Right ventricle myocardium superior (tissue), 1 donor: ENCODE results near the gene LCMT1. TPM values are rescaled to one million over a fixed set of nuclear protein-coding genes. Genes with fewer than 3 reads are reported as not detected.
"Not testable (repeated sequence)": the region's sequence is repeated elsewhere in the genome, so short reads cannot be mapped to it uniquely, and the experiment has no call there.

Experiments used
- ATAC-seq: fragments of 200-7000 bp; cut with Tn5 transposase; one replicate; pipeline ENCODE4 v1.9.1; 2020; ENCODE audit warnings: mild to moderate bottlenecking; ENCODE audit not compliant: poor library complexity
- DNase-seq: peaks from one replicate; pipeline ENCODE4 v3.0.0-alpha.2; 2020
- intact Hi-C: fragments of 100-400 bp; cut with DNase I; formaldehyde crosslinking; loops from one replicate; pipeline ENCODE4 v1.11.2; 2022
- total RNA-seq: library from RNA; stranded (reverse); fragmentation: NEBNext Ultra II Directional; extraction: Animal tissue kit (Norgen Biotek cat#: 25700); gene quantifications from one replicate; pipeline ENCODE4 v1.2.1, GENCODE V29; 2021
- donor health status: DM: no; HTN: yes; CAD: no; lungs with severe emphysema.

Gene LCMT1
- total RNA-seq, 1 donor from 2014 or later: 32.1 TPM

DNA sequence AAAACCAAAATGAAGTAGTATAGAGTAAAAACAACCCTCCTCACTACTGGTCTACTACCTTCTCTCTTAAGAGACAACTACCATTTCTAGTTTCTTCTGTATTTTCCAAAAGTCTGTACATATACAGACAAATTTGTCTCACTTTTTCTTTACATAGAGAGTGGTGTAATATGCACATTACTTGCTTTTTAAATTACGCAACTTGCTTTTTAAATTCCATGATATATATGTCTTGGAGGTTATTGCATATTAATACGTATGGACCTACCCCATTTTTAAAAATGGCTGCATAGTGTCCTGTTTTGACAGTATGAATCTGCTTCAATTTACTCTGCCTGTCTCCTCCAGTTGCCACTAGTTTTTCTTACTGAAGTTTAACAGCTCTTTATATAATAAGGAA, 62.7 kb downstream of the LCMT1 start:
- intact Hi-C loops: no loop called here
- no peak for DNase-seq
- ATAC-seq: no peak

DNA sequence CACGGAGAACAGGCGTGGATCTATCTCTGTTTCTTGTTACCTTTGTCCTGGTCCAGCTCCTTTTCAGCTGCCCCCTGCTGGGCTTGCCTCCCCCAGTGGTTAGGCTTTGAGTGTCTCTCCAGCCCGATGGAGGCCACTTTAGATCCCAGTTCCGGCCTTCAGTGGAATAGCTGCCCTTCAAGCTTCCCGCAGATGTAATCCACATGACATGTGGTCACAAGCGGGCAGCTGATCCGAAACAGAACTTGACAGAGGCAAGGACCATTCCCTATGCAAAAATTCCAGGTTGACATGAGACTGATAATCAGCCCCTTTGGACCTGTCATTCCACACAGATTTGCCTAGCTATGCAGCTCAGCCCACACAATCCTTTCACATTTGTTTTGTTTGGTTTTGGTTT, 64.6 kb downstream of the LCMT1 start:
- no peak for ATAC-seq
- intact Hi-C loops: no loop called here

DNA sequence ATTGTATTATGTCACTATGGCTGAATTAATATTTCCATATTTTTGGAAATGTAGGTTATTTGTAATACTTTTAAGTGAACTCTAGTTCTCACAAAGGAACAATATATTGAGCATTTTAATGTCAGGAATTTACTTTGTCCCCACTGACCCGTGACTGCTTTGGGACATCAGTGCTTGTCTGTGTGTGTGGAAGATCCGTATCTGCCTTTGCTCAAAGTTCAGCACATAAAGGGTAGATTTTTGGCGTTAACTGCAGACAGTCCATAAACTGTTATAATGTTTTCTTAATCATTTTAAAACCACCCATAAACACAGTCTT, 65.9 kb downstream of the LCMT1 start:
- DNase-seq (no peak), ATAC-seq (no peak)
- intact Hi-C loops: no loop called here

More for the DNA sequence above, 64.6 kb downstream of the LCMT1 start:
- no peak for DNase-seq

DNA sequence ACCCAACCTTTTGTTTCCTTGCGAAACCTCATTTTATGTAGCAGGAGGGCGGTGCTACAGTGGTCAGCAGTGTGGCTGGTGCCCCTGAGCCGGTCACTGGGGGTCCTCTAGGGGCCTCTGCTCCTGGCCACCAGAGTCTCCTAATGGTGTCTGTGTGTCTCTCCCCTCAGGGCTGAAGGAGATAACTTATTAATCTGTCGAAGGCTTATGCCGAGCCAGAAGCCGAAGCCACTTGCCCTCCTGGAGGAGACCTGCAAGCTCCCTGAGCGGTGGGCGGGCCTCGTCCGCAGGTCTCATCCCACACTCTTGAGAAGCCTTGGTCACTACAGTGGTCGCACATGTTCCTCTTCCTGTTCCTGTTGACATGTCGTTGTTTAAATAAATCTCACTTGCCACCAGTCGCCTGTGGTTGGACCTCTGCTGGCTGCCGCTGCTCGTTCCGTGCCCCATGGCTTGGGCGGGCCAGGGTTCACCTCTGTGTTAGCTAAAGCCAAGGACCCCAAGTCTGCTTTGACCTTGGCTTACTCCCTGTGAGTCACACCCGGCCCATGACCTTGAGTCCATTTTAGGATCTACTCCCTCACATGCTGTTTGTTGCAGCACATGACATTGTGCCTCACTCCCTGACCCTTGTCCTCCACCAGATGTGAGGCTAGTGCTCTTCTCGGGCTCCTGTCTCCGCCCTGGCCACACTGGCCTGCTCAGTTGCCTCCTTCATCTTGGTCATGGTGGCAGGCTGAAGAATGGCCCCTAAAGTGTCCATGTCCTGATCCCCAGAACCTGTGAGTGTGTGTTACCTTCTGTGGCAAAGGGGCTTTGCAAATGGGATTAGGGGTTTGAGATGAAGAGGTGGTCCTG, 66.5 kb downstream of the LCMT1 start:
- no peak for DNase-seq
- ATAC-seq: no peak
- intact Hi-C loops: no loop called here

DNA sequence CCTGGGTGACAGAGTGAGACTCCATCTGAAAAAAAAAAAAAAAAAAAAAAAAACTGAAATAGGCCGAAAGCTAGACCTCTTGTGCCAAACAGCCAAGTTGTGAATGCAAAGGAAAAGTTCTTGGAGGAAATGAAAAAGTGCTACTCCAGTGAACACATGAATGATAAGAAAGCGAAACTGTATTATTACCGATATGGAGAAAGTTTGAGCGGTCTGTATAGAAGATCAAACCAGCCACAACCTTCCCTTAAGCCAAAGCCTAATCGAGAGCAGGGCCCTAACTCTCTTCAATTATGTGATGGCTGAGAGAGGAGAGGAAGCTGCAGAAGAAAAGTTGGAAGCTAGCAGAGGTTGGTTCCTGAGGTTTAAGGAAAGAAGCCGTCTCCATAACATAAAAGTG, 69.7 kb downstream of the LCMT1 start:
- intact Hi-C loops, DNase-seq, ATAC-seq: not testable (repeated sequence)

DNA sequence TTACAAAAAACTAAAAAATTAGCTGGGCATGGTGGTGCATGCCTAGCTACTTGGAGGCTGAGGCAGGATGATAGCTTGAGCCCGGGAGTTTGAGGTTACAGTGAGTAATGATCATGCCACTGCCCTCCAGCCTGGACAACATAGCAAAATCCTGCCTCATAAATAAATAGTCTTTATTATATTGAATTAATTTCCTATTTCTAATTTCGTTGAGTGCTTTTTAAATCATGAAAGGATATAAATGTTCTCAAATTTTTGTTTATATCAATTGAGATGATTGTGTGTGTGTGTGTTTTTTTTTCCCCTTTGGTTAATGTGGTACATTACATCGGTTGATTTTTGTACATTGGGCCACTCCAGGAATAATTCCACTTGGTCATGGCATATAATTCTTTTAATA, 73.2 kb downstream of the LCMT1 start:
- DNase-seq (no peak), ATAC-seq (no peak)
- intact Hi-C loops: no loop called here

DNA sequence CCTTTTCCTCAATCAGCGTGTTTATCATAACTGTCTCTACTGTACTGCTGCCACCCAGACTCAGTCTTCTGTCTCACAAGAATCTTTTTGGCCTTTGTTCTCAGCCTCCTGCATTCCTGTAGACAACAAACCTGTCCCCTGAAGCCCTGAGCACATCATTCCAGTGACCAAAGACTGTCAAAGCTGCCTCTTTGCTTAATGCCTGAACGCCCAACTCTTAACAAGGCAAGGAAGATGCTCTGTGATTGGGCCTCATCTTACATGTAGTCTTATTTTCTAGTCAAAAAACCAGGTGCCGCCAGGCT, 75.9 kb downstream of the LCMT1 start:
- intact Hi-C loops: no loop called here
- no peak for DNase-seq
- ATAC-seq: no peak

DNA sequence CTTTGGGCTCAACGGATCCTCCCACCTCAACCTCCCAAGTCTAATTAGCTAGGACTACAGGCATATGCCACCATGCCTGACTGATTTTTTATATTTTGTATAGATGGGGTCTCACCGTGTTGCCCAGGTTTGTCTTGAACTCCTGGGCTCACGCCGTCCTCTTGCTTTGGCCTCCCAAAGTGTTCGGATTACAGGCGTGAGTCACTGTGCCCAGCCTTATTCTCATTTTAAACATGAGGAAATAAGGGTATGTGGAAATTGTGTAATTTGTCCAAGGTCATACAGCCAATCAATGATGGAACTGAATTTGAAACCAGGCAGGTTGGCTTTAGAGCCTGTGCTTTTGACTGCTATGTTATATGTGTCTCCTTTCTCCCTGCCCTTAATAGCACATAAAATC, 77.8 kb downstream of the LCMT1 start:
- intact Hi-C loops: no loop called here
- DNase-seq: no peak
- no peak for ATAC-seq

DNA sequence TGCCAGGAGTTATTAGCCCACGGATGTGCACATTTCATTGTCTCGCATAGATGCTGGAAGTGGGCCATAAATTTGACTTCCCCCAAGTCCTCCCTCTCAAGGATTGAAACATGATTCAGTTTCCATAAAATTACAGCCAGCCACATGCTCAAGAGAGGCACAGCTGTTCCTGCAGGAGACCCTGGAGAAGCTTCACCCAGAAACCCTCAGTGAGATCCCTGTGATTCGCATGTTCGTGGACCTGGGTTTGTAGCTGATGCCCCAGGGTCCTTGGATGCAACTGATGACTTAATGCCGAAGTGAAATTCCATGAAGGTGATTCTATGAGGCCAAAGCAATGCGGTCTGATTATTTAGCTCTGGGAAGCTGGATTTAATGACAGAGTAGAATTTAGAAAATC, 80.6 kb downstream of the LCMT1 start:
- intact Hi-C loops: no loop called here
- ATAC-seq (no peak), DNase-seq (no peak)

DNA sequence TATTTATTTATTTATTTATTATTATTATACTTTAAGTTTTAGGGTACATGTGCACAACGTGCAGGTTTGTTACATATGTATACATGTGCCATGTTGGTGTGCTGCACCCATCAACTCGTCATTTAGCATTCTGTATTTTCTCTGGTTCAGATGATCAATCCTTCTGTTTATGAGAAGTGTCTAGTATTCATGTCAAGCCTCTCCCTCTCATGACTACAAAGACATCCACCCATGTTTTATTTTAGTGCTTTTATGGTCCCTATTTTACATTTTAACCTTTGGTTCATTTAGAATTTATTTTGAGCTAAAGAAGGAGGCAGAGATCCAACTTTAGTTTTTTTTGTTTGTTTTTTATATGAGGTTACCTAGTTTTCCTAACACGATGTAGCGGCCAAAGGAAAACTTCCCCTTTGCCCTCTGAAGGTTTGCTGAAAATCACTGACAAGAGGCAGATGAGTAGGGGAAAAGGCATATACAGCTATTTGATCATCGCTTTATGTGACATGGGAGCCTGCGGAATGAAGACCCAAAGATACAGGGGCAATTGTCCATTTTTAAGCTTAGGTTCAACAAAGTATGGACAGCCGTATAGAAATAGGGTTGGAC, 82.8 kb downstream of the LCMT1 start:
- ATAC-seq: no peak
- DNase-seq: no peak
- intact Hi-C loops: no loop called here

DNA sequence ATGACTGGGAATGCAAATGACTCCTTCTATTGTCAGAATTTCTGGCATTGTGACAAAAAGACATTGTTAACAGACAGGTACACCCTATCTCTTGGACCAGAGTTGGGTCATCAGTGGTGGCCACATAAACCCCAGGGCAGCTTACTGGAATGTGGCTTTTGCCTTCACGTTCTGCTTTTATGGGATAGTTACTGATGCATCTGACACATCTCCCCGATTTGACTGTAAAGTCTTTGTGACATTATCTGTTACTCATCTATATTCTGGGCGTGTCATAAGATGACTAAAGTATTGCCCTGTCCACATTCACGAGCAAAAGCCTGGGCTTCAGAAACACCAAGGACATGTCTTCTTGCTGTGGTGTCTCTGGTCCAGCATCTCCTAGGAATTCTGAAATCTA, 86.5 kb downstream of the LCMT1 start:
- intact Hi-C loops: no loop called here
- ATAC-seq: no peak
- no peak for DNase-seq

DNA sequence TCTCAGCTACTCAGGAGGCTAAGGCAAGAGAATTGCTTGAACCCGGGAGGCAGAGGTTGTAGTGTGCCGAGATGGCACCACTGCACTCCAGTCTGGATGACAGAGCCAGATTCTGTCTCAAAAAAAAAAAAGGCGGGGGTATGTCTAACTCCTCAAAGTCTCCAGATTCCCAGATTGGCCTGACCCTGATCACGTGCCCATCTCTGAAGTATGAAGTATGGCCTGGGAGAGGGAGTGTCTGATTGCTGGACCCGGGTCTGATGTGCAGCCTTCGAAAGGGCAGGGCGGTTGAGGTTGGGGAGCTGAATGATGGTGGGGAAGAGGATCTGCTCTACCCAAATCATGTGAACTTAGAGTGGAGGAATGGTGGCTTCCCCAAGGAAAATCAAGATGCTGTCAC, 87.9 kb downstream of the LCMT1 start:
- no peak for DNase-seq
- no peak for ATAC-seq
- intact Hi-C loops: no loop called here

DNA sequence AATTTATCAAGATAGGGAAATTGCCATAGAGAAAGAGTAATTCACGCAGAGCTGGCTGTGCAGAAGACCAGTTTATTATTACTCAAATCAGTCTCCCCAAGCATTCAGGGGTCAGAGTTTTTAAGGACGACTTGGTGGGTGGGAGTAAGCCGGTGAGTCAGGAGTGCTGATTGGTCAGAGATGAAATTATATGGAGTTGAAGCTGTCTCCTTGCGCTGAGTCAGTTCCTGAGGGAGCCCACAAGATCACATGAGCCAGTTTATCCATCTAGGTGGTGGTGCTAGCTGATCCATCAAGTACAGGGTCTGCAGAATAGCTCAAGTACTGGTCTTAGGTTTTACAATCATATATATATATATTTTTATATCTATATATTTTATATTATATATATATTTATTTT, 99.2 kb downstream of the LCMT1 start:
- DNase-seq (no peak), ATAC-seq (no peak)
- intact Hi-C loops: no loop called here

DNA sequence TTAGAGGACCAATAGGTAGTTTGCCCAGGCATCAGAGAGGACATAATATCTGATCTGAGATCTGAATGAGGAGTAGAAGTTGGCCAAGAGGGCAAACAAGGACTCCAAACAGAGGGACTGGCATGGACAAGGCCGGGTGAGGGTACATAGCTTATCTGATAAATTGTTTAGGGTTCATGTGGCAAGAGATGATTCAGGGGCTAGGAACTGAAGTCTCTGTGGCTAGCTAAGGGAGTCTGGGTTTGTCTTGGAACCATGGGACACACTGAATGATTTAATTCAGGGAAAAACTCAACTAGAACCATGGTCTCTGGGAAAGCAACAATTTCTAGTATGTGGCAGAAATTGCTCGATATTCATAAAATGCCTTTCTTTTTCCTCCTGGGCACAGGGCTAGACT, 101.1 kb downstream of the LCMT1 start:
- DNase-seq (no peak), ATAC-seq (no peak)
- intact Hi-C loops: no loop called here

DNA sequence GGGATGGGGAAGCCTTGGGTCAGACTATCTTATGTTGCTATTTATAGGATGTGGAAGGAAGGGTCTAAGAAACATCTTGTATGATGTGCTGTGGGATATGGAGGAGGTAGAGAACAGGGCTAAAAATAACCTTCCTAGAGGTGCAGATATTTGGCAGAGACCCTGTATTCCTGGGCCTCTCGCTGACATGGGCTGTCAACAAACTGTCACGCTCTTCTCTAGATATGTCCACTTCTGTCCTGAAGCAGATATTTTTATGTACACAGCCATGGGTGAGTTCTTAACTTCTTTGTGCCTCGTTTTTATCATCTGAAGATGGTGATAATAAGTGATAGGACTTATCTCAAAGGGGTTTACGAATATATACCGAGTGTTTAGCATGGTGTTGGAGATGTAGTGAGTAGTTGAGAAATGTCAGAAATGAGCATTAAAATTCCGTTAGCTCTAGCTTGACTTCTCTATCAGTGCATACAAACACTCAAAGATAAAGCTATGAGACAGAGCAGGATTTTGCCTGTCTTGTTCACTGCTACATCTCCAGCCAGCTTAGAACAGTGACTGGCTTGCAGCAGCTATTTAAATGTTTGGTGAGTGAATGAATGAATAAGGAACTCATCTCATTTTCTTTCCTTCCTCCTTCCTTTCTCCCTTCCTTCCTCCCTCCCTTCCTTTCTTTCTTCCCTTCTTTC, 102.3 kb downstream of the LCMT1 start:
- ATAC-seq (peak; percentile 97), DNase-seq (no peak)
- intact Hi-C loops: no loop called here

DNA sequence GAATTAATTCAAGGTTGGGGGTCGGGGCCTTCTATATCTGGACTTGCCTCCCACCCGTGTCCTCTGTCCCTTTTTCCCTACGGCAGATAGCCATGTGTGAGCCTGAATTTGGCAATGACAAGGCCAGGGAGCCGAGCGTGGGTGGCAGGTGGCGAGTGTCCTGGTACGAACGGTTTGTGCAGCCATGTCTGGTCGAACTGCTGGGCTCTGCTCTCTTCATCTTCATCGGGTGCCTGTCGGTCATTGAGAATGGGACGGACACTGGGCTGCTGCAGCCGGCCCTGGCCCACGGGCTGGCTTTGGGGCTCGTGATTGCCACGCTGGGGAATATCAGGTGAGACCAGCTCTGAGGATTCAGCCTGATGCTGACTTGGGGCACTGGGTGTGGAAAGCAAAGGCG, 105.6 kb downstream of the LCMT1 start:
- ATAC-seq: no peak

DNA sequence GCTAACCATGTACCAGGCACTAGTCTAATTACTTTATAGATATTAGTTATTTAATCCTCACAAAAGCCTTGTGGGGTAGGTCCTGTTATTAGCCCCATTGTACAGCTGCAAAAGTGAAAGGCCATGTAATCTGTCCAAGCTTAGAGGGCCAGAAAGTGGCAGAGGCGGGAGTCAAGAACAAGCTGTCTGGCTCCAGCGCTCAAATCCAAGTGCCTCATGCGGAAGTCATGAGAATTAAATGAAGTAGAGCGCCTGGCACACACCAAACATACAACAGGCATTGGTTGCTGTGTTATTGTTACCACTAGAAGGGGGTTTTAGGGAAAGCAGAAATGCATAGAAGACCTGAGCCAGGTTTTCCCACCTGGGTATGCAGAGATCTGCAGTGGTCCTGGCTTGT, 106.4 kb downstream of the LCMT1 start:
- no peak for DNase-seq
- ATAC-seq: no peak
- intact Hi-C loops: no loop called here

More for the DNA sequence above, 105.6 kb downstream of the LCMT1 start:
- no peak for DNase-seq
- intact Hi-C loops: no loop called here

DNA sequence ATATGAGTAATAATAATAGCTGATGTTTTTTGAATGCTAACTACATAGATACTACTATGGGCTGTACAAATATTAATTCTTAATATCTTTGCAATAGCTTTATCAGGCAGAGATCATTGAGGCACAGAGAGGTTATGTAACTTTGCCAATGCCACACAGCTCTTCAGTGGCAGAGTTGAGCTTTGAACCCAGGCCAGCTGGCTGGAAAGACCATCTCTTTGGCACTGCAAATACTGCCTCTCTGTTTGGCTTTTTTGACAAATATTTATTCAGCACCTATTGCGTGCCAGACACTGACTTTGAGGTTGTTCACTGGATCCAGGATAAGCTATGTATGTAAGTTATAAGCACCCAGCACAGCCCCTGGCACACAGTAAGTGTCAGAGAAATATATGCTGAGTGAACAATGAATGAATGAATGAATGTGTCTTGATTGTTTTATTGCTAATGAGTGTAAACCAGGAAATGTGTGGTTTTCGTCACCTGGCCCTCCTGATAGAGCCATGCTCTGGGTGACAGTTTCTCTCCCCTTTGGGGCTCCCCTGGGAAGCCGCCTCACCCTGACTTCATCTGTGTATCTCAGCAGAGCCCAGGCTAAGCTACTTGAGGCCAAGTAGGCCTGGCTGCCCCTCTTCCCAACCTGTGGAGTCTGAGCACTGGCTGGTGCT, 107.7 kb downstream of the LCMT1 start:
- intact Hi-C loops: no loop called here
- ATAC-seq (no peak), DNase-seq (no peak)

DNA sequence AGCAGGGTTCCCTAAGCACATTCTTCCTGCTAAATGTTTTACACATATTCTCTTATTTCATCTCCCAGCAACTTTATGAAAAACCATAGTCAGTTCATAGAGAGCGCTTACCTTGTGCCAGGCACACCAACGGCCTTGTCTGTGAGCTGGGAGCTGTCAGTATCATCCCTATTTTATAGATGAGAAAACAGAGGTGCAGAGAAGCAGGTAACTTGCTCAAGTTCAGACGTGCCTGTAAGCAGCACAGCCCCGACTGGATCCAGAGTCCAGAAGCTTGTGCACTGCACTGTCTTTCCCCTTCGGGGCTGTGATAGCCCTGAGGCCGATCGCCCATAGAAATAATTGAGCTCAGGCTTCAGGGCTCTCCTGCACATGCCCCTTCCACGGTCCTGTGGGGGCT, 111.4 kb downstream of the LCMT1 start:
- ATAC-seq (no peak), DNase-seq (no peak)
- intact Hi-C loops: loop anchor here (10.0 kb wide), 2 partner anchors 98 to 168 kb away; no protein-coding TSS in a partner anchor

DNA sequence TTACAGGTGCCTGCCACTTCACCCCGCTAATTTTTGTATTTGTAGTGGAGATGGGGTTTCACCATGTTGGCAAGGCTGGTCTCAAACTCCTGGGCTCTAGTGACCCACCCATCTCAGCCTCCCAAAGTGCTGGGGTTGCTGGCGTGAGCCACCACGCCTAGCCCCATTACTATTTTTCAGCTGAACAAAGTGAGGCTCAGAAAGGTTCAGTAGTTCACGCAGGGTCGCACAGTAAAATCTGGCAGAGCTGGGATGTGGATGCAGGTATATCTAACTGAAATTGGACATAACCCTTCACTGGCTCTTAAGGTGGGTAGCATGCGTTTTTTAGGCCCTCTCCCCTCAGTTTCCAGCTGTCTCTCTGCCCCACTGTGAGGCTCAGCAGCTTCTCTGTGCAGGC, 112.4 kb downstream of the LCMT1 start:
- intact Hi-C loops: loop anchor here (10.0 kb wide), 2 partner anchors 99 to 169 kb away; no protein-coding TSS in a partner anchor

More for the DNA sequence above, 112.4 kb downstream of the LCMT1 start:
- DNase-seq (no peak), ATAC-seq (no peak)
